ENCODE data around the gene SGSM2. TPM values are rescaled to one million over a fixed set of nuclear protein-coding genes. Genes with fewer than 3 reads are reported as not detected.

The SGSM2 gene
- total RNA-seq, 1 donor from 2014 or later: 28.2 TPM

GRCh38 chr17:2372681-2373080 lies 35.4 kb downstream of the SGSM2 start:
- TF ChIP-seq CTCF (conservative IDR thresholded peaks at IDR 0.05; ENCODE audit: low read depth, low read length): no peak
- H3K4me3 ChIP-seq (ENCODE audit: low read depth, low read length): no peak overlapping the region
- no peak for DNase-seq (ENCODE audit: low read depth)

GRCh38 chr17:2373179-2373578 lies 35.9 kb downstream of the SGSM2 start:
- no peak for TF ChIP-seq CTCF (conservative IDR thresholded peaks at IDR 0.05; ENCODE audit: low read depth, low read length)
- no peak for DNase-seq (ENCODE audit: low read depth)
- no peak overlapping the region for H3K4me3 ChIP-seq (ENCODE audit: low read depth, low read length)

- no peak for TF ChIP-seq CTCF (conservative IDR thresholded peaks at IDR 0.05; ENCODE audit: low read depth, low read length)
- H3K4me3 ChIP-seq (ENCODE audit: low read depth, low read length): no peak overlapping the region
- no peak for DNase-seq (ENCODE audit: low read depth)
Measured at GRCh38 chr17:2374549-2375285, 37.4 kb downstream of the SGSM2 start.

- DNase-seq (ENCODE audit: low read depth): no peak
- H3K4me3 ChIP-seq (ENCODE audit: low read depth, low read length): no peak overlapping the region
- no peak for TF ChIP-seq CTCF (conservative IDR thresholded peaks at IDR 0.05; ENCODE audit: low read depth, low read length)
Measured at GRCh38 chr17:2375406-2375805, 38.1 kb downstream of the SGSM2 start.

- TF ChIP-seq CTCF (conservative IDR thresholded peaks at IDR 0.05; ENCODE audit: low read depth, low read length): no peak
- DNase-seq (ENCODE audit: low read depth): no peak
Measured at GRCh38 chr17:2376107-2376506, 38.8 kb downstream of the SGSM2 start.

GRCh38 chr17:2377659-2378058 lies 40.4 kb downstream of the SGSM2 start:
- no peak overlapping the region for H3K4me3 ChIP-seq (ENCODE audit: low read depth, low read length)
- no peak for TF ChIP-seq CTCF (conservative IDR thresholded peaks at IDR 0.05; ENCODE audit: low read depth, low read length)
- DNase-seq (ENCODE audit: low read depth): no peak

More at GRCh38 chr17:2376107-2376506, 38.8 kb downstream of the SGSM2 start:
- no peak overlapping the region for H3K4me3 ChIP-seq (ENCODE audit: low read depth, low read length)

- no peak for DNase-seq (ENCODE audit: low read depth)
- TF ChIP-seq CTCF (conservative IDR thresholded peaks at IDR 0.05; ENCODE audit: low read depth, low read length): no peak
Measured at GRCh38 chr17:2378905-2379304, 41.6 kb downstream of the SGSM2 start.

More at GRCh38 chr17:2378905-2379304, 41.6 kb downstream of the SGSM2 start:
- no peak overlapping the region for H3K4me3 ChIP-seq (ENCODE audit: low read depth, low read length)
